Esophagus muscularis mucosa (tissue), 4 donors: ENCODE results near the gene ARHGAP24. TPM values are rescaled to one million over a fixed set of nuclear protein-coding genes. Genes with fewer than 3 reads are reported as not detected.

Source experiments
- DNase-seq: peaks from one replicate; pipeline ENCODE4 v3.0.0-alpha.2; 2017; ENCODE audit errors: extremely low spot score
- H3K27ac ChIP-seq, 4 donors: fragments of 200-600 bp; sonication (generic); replicated peaks in 1 of 4; 1 replicate in 3 of 4; 2 replicates in 1 of 4; pipeline ENCODE4 v1.5.1; 2016 to 2019; ENCODE audit warnings: mild to moderate bottlenecking in 1 of 4
- H3K27me3 ChIP-seq, 4 donors: fragments of 200-600 bp; sonication (generic); one replicate each; pipeline versions ENCODE4 v1.5.1 to v1.6.0; 2016 to 2019
- H3K36me3 ChIP-seq, 4 donors: fragments of 200-600 bp; sonication (generic); one replicate each; pipeline ENCODE4 v1.5.1; 2016 to 2019
- H3K4me1 ChIP-seq, 4 donors: fragments of 200-600 bp; sonication (generic); one replicate each; pipeline ENCODE4 v1.5.1; 2016 to 2019
- H3K4me3 ChIP-seq, 4 donors: fragments of 200-600 bp; sonication (generic); 1 replicate in 2 of 4; 2 replicates in 2 of 4; pipeline ENCODE4 v1.5.1; 2016 to 2019; ENCODE audit warnings: mild to moderate bottlenecking in 4 of 4, moderate library complexity in 1 of 4
- H3K9me3 ChIP-seq, 4 donors: fragments of 200-600 bp; sonication (generic); 1 replicate in 3 of 4; 2 replicates in 1 of 4; pipeline ENCODE4 v1.5.1; 2016 to 2019
- CTCF ChIP-seq, 3 experiments: fragments of 200-600 bp in 2 of 3; fragments of 450-650 bp in 1 of 3; sonication (generic) in 2 of 3; IDR thresholded peaks; one replicate each; pipeline ENCODE4 v1.5.1; 2017 to 2019; ENCODE audit warnings: antibody characterized with exemption in 3 of 3, mild to moderate bottlenecking in 2 of 3, moderate library complexity in 1 of 3
- EP300 ChIP-seq: sonication (generic); formaldehyde crosslinking; IDR thresholded peaks from one replicate; pipeline ENCODE4 v1.6.1; 2017; ENCODE audit warnings: antibody characterized with exemption
- POLR2A ChIP-seq: fragments of 450-650 bp; IDR thresholded peaks from one replicate; pipeline ENCODE4 v1.6.1; 2017; ENCODE audit warnings: antibody characterized with exemption, moderate library complexity, mild to moderate bottlenecking, low read depth
- POLR2AphosphoS5 ChIP-seq, 2 donors: sonication (generic); formaldehyde crosslinking; IDR thresholded peaks; one replicate each; pipeline ENCODE4 v1.6.1; 2017; ENCODE audit warnings: antibody characterized with exemption in 2 of 2
- WGBS: methylation state at CpG from one replicate; pipeline ENCODE4 v1.1.5; 2018; 5-methylcytosine and 5-hydroxymethylcytosine counted together
- intact Hi-C: fragments of 100-400 bp; cut with DNase I; formaldehyde crosslinking; loops from one replicate; pipeline ENCODE4 v1.15.1; 2023
- total RNA-seq, 4 donors: library from RNA; depleted of rRNA; stranded (reverse); fragments of >200 nt; gene quantifications; one replicate each; pipeline versions ENCODE4 v1.1.0 to v1.2.1, GENCODE V29; 2016

Gene ARHGAP24
- total RNA-seq, 4 donors from 2014 or later, result 17.6 to 30.2 (median 23.6) TPM

- 41% methylated on average over 3 of the region's 3 CpGs for whole genome bisulfite sequencing
- Histone ChIP-seq H3K9me3 (no peaks in the 10 kb centered on the region), H3K27ac (no peak overlapping the region), H3K4me1 (peaks cover 3 to 21% (median 11%) of the 10 kb centered on the region in 4 donors), H3K4me3 (no peak overlapping the region), H3K27me3 (no peaks in the 10 kb centered on the region), H3K36me3 (peaks cover 0 to 3% (median 0%) of the 10 kb centered on the region in 4 donors)
- TF ChIP-seq POLR2AphosphoS5 (IDR thresholded peaks at IDR 0.05) (no peak), CTCF (IDR thresholded peaks at IDR 0.05) (peak; percentile 58 to 63 (median 60)), POLR2A (no peak), EP300 (no peak)
- DNase-seq, result no peak
- intact Hi-C loops, result loop anchor here (2.0 to 10.0 kb wide), 3 partner anchors 170 to 824 kb away; no protein-coding TSS in a partner anchor
Observed at GRCh38 chr4:85968945-85969819, 494.2 kb downstream of the ARHGAP24 start.

GRCh38 chr4:85970535-85970934, 495.6 kb downstream of the ARHGAP24 start:
- TF ChIP-seq EP300 (no peak), POLR2AphosphoS5 (IDR thresholded peaks at IDR 0.05) (no peak), CTCF (IDR thresholded peaks at IDR 0.05) (no peak), POLR2A (no peak)

GRCh38 chr4:85979276-85979675, 504.3 kb downstream of the ARHGAP24 start:
- H3K27ac ChIP-seq, result no peak overlapping the region
- intact Hi-C loops, result loop anchor here (10.0 kb wide), 1 partner anchor 66 kb away; no protein-coding TSS in a partner anchor
- peaks cover 0 to 11% (median 7%) of the 10 kb centered on the region in 4 donors for H3K36me3 ChIP-seq
- no peak for DNase-seq
- H3K4me3 ChIP-seq, result no peak overlapping the region
- no peak for TF ChIP-seq EP300
- 86% methylated on average over 3 of the region's 3 CpGs for WGBS
- H3K9me3 ChIP-seq, result no peaks in the 10 kb centered on the region
- no peaks in the 10 kb centered on the region for H3K4me1 ChIP-seq
- no peaks in the 10 kb centered on the region for H3K27me3 ChIP-seq

More at GRCh38 chr4:85970535-85970934, 495.6 kb downstream of the ARHGAP24 start:
- WGBS, result 79% methylated on average over 2 of the region's 2 CpGs
- Histone ChIP-seq H3K36me3 (peaks cover 0 to 3% (median 0%) of the 10 kb centered on the region in 4 donors), H3K4me1 (peaks cover 3 to 21% (median 11%) of the 10 kb centered on the region in 4 donors), H3K27ac (no peak overlapping the region), H3K9me3 (no peaks in the 10 kb centered on the region), H3K4me3 (no peak overlapping the region), H3K27me3 (no peaks in the 10 kb centered on the region)
- DNase-seq, result no peak
- intact Hi-C loops, result loop anchor here (10.0 kb wide), 1 partner anchor 74 kb away; no protein-coding TSS in a partner anchor

GRCh38 chr4:85986266-85986665, 511.3 kb downstream of the ARHGAP24 start:
- Histone ChIP-seq H3K9me3 (no peaks in the 10 kb centered on the region), H3K27me3 (no peaks in the 10 kb centered on the region), H3K36me3 (peaks cover 0 to 6% (median 0%) of the 10 kb centered on the region in 4 donors), H3K4me3 (no peak overlapping the region), H3K27ac (no peak overlapping the region), H3K4me1 (no peaks in the 10 kb centered on the region)
- intact Hi-C loops, result no loop called here
- TF ChIP-seq POLR2A, result no peak
- TF ChIP-seq CTCF (IDR thresholded peaks at IDR 0.05), result no peak
- no peak for TF ChIP-seq EP300
- TF ChIP-seq POLR2AphosphoS5 (IDR thresholded peaks at IDR 0.05), result no peak
- DNase-seq, result no peak
- WGBS, result 97% methylated on average over 1 of the region's 1 CpG

- Histone ChIP-seq H3K4me3 (no peak overlapping the region), H3K4me1 (no peaks in the 10 kb centered on the region), H3K36me3 (peaks cover 13 to 24% (median 15%) of the 10 kb centered on the region in 4 donors), H3K27ac (no peak overlapping the region), H3K9me3 (no peaks in the 10 kb centered on the region), H3K27me3 (no peaks in the 10 kb centered on the region)
- intact Hi-C loops, result no loop called here
- no peak for TF ChIP-seq CTCF (IDR thresholded peaks at IDR 0.05)
- 92% methylated on average over 2 of the region's 2 CpGs for WGBS
- DNase-seq, result no peak
Observed at GRCh38 chr4:85993641-85994040, 518.7 kb downstream of the ARHGAP24 start.
